Measurements from ENCODE around the gene CCNY. TPM values are rescaled to one million over a fixed set of nuclear protein-coding genes. Genes with fewer than 3 reads are reported as not detected.

The CCNY gene
- total RNA-seq, 1 experiment from 2014 or later = 40.1 TPM

Other genes starting within 250 kb of the CCNY start
- 20.6 and 21.7 TPM in 2 replicates for gene CUL2, start 246.2 kb upstream of the CCNY start, total RNA-seq (2014; rRNA removed; shearing (Covaris generic))
- gene CREM, start 209.7 kb upstream of the CCNY start, total RNA-seq (2014; rRNA removed; shearing (Covaris generic)) = 29.4 and 30.2 TPM in 2 replicates